ENCODE data around the gene CARNS1. TPM values are rescaled to one million over a fixed set of nuclear protein-coding genes. Genes with fewer than 3 reads are reported as not detected.
A peak's percentile ranks its signal among the peaks of the same experiment; 100 is the strongest.

Gene CARNS1
- total RNA-seq, 4 donors from 2014 or later: 0.09 to 0.76 (median 0.25) TPM

- H3K27ac ChIP-seq: peak overlapping the region in 2 of 4 donors; percentile 77 to 78
- TF ChIP-seq CTCF (IDR thresholded peaks at IDR 0.05): no peak
- no peak for TF ChIP-seq POLR2A (IDR thresholded peaks at IDR 0.05)
- H3K36me3 ChIP-seq: peaks cover 0 to 16% (median 0%) of the 10 kb centered on the region in 3 donors
- peaks cover 44 to 84% (median 52%) of the 10 kb centered on the region in 3 donors for H3K4me1 ChIP-seq
- 27 to 47% methylated on average over 6 to 7 of the region's 7 CpGs for WGBS, 2 donors
- intact Hi-C loops (cut with DNase I): no loop called here
- no peaks in the 10 kb centered on the region for H3K27me3 ChIP-seq
- DNase-seq: no peak
- no peak overlapping the region for H3K4me3 ChIP-seq
- H3K9me3 ChIP-seq: no peaks in the 10 kb centered on the region
Measured at GRCh38 chr11:67367761-67368227, 47.7 kb upstream of the CARNS1 start.

GRCh38 chr11:67368621-67369020 is 46.9 kb upstream of the CARNS1 start:
- no peak for DNase-seq
- WGBS, 2 donors: 73 to 74% methylated on average over 3 of the region's 3 CpGs
- no peaks in the 10 kb centered on the region for H3K9me3 ChIP-seq
- peak overlapping the region in 1 of 4 donors; percentile 78 for H3K27ac ChIP-seq
- peaks cover 0 to 16% (median 0%) of the 10 kb centered on the region in 3 donors for H3K36me3 ChIP-seq
- no peak overlapping the region for H3K4me3 ChIP-seq
- intact Hi-C loops (cut with DNase I): no loop called here
- H3K27me3 ChIP-seq: no peaks in the 10 kb centered on the region
- TF ChIP-seq CTCF (IDR thresholded peaks at IDR 0.05): no peak
- TF ChIP-seq POLR2A (IDR thresholded peaks at IDR 0.05): no peak
- peaks cover 44 to 91% (median 54%) of the 10 kb centered on the region in 3 donors for H3K4me1 ChIP-seq

- intact Hi-C loops (cut with DNase I): no loop called here
- Histone ChIP-seq H3K36me3 (peaks cover 0 to 15% (median 0%) of the 10 kb centered on the region in 3 donors), H3K4me1 (peaks cover 50 to 93% (median 61%) of the 10 kb centered on the region in 3 donors), H3K9me3 (no peaks in the 10 kb centered on the region), H3K4me3 (no peak overlapping the region), H3K27ac (peak overlapping the region in 3 of 4 donors; percentile 21 to 96 (median 23)), H3K27me3 (no peaks in the 10 kb centered on the region)
- 81 to 82% methylated on average over 6 to 8 of the region's 8 CpGs for WGBS, 2 donors
- no peak for DNase-seq
- TF ChIP-seq POLR2A (IDR thresholded peaks at IDR 0.05): no peak
- TF ChIP-seq CTCF (IDR thresholded peaks at IDR 0.05): no peak
Measured at GRCh38 chr11:67369275-67369674, 46.2 kb upstream of the CARNS1 start.

GRCh38 chr11:67369801-67370284 is 45.6 kb upstream of the CARNS1 start:
- intact Hi-C loops (cut with DNase I): no loop called here
- WGBS, 2 donors: 61 to 66% methylated on average over 12 of the region's 12 CpGs
- DNase-seq: no peak
- Histone ChIP-seq H3K9me3 (no peaks in the 10 kb centered on the region), H3K27ac (peak overlapping the region in 3 of 4 donors; percentile 23 to 98 (median 96)), H3K27me3 (no peaks in the 10 kb centered on the region), H3K4me3 (peak overlapping the region in 1 of 4 donors; percentile 10), H3K4me1 (peaks cover 56 to 93% (median 66%) of the 10 kb centered on the region in 3 donors), H3K36me3 (peaks cover 0 to 10% (median 0%) of the 10 kb centered on the region in 3 donors)
- TF ChIP-seq POLR2A (IDR thresholded peaks at IDR 0.05) (no peak), CTCF (IDR thresholded peaks at IDR 0.05) (no peak)

- Histone ChIP-seq H3K4me3 (peak overlapping the region in 1 of 4 donors; percentile 10), H3K27ac (peak overlapping the region in 3 of 4 donors; percentile 82 to 98 (median 96)), H3K36me3 (peaks cover 0 to 3% (median 0%) of the 10 kb centered on the region in 3 donors), H3K9me3 (no peaks in the 10 kb centered on the region), H3K27me3 (peaks cover 0 to 3% (median 0%) of the 10 kb centered on the region in 4 donors), H3K4me1 (peaks cover 63 to 93% (median 71%) of the 10 kb centered on the region in 3 donors)
- DNase-seq: no peak
- intact Hi-C loops (cut with DNase I): no loop called here
- 66 to 96% methylated on average over 4 to 12 of the region's 14 CpGs for WGBS, 2 donors
- TF ChIP-seq CTCF (IDR thresholded peaks at IDR 0.05) (no peak), POLR2A (IDR thresholded peaks at IDR 0.05) (no peak)
Measured at GRCh38 chr11:67370351-67371076, 45.0 kb upstream of the CARNS1 start.

Data from esophagus squamous epithelium (tissue), 5 donors.